ENCODE measurements around the gene HSD3B1. TPM values are rescaled to one million over a fixed set of nuclear protein-coding genes. Genes with fewer than 3 reads are reported as not detected.

HSD3B1 gene
- total RNA-seq, 2 donors from 2014 or later: not detected

GRCh38 chr1:119471566-119471965, 35.4 kb upstream of the HSD3B1 start:
- peaks cover 6% of the 10 kb centered on the region for H3K4me1 ChIP-seq
- H3K27me3 ChIP-seq: no peaks in the 10 kb centered on the region
- no peaks in the 10 kb centered on the region for H3K9me3 ChIP-seq
- WGBS, 2 donors: 70 to 91% methylated on average over 5 of the region's 5 CpGs
- no peak overlapping the region for H3K27ac ChIP-seq
- no peak overlapping the region for H3K4me3 ChIP-seq
- ATAC-seq (no peak), DNase-seq (no peak)
- intact Hi-C loops (cut with DNase I): no loop called here
- TF ChIP-seq CTCF (IDR thresholded peaks at IDR 0.05) (no peak), POLR2A (IDR thresholded peaks at IDR 0.05) (no peak)
- H3K36me3 ChIP-seq (replicated peaks in 1 of 2; ENCODE audit: insufficient read depth in 1 of 2, low read depth in 2 of 2): no peaks in the 10 kb centered on the region

GRCh38 chr1:119472080-119472818, 34.8 kb upstream of the HSD3B1 start:
- no peak for TF ChIP-seq POLR2A (IDR thresholded peaks at IDR 0.05)
- TF ChIP-seq CTCF (IDR thresholded peaks at IDR 0.05): no peak
- no peak overlapping the region for H3K4me3 ChIP-seq
- H3K27ac ChIP-seq: no peak overlapping the region
- WGBS, 2 donors: 56 to 77% methylated on average over 5 of the region's 5 CpGs
- ATAC-seq (no peak), DNase-seq (no peak)
- H3K4me1 ChIP-seq: peaks cover 6% of the 10 kb centered on the region
- H3K9me3 ChIP-seq: no peaks in the 10 kb centered on the region
- no peaks in the 10 kb centered on the region for H3K36me3 ChIP-seq (replicated peaks in 1 of 2; ENCODE audit: insufficient read depth in 1 of 2, low read depth in 2 of 2)
- H3K27me3 ChIP-seq: no peaks in the 10 kb centered on the region
- intact Hi-C loops (cut with DNase I): no loop called here

DNA sequence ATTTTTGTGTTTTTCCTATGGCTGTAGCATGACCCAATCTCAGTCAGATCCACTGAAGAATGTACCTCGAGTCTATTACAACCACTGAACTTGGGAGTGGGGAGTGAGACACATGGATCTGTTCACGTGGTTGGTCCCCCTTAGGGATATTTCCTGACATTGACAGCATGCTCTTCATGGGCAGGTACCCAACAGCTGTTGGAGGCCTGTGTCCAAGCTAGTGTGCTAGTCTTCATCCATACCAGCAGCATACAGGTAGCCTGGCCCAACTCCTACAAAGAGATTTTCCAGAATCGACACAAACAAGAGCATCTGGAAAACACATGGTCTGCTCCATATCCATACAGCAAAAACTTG, 34.2 kb upstream of the HSD3B1 start:
- WGBS, 2 donors: 48 to 56% methylated on average over 3 of the region's 3 CpGs
- ATAC-seq: no peak
- no peaks in the 10 kb centered on the region for H3K9me3 ChIP-seq
- no peaks in the 10 kb centered on the region for H3K27me3 ChIP-seq
- H3K27ac ChIP-seq: no peak overlapping the region
- peaks cover 6% of the 10 kb centered on the region for H3K4me1 ChIP-seq
- no peak for TF ChIP-seq POLR2A (IDR thresholded peaks at IDR 0.05)
- TF ChIP-seq CTCF (IDR thresholded peaks at IDR 0.05): no peak
- no peak overlapping the region for H3K4me3 ChIP-seq
- no peak for DNase-seq
- no peaks in the 10 kb centered on the region for H3K36me3 ChIP-seq (replicated peaks in 1 of 2; ENCODE audit: insufficient read depth in 1 of 2, low read depth in 2 of 2)
- intact Hi-C loops (cut with DNase I): no loop called here

GRCh38 chr1:119475866-119476439, 31.1 kb upstream of the HSD3B1 start:
- no peak overlapping the region for H3K4me3 ChIP-seq
- ATAC-seq (peak; percentile 91), DNase-seq (peak; percentile 70 to 81 (median 80))
- H3K27ac ChIP-seq: no peak overlapping the region
- no peaks in the 10 kb centered on the region for H3K36me3 ChIP-seq (replicated peaks in 1 of 2; ENCODE audit: insufficient read depth in 1 of 2, low read depth in 2 of 2)
- H3K9me3 ChIP-seq: no peaks in the 10 kb centered on the region
- WGBS, 2 donors: 18 to 24% methylated on average over 9 of the region's 9 CpGs
- H3K4me1 ChIP-seq: peaks cover 6% of the 10 kb centered on the region
- TF ChIP-seq POLR2A (IDR thresholded peaks at IDR 0.05): no peak
- peak; percentile 52 to 84 (median 81) for TF ChIP-seq CTCF (IDR thresholded peaks at IDR 0.05)
- no peaks in the 10 kb centered on the region for H3K27me3 ChIP-seq
- intact Hi-C loops (cut with DNase I): no loop called here

DNA sequence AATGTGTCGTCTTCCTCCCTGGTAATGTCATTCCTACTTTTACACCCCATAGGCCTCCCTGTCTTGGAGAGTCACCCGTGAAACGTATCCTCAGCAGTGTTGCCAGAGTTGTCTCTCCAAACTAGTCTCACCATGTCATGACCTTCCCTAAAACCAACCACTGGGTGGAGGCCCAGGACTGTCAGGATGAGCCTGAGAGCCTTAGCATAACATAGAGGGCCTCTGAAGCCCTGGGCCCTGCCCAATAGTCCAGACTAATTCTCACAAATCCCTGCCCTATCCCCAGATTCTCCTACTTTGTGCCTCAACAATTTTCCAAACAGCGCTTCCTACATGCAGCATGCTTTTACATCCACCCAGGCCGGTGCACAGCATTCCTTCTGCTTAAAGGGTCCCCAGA, 29.3 kb upstream of the HSD3B1 start:
- H3K4me1 ChIP-seq: peaks cover 6% of the 10 kb centered on the region
- H3K36me3 ChIP-seq (replicated peaks in 1 of 2; ENCODE audit: insufficient read depth in 1 of 2, low read depth in 2 of 2): no peaks in the 10 kb centered on the region
- no peaks in the 10 kb centered on the region for H3K27me3 ChIP-seq
- H3K9me3 ChIP-seq: no peaks in the 10 kb centered on the region
- ATAC-seq (no peak), DNase-seq (no peak)
- intact Hi-C loops (cut with DNase I): no loop called here
- TF ChIP-seq POLR2A (IDR thresholded peaks at IDR 0.05) (no peak), CTCF (IDR thresholded peaks at IDR 0.05) (no peak)
- whole genome bisulfite sequencing, 2 donors: 92 to 94% methylated on average over 5 of the region's 5 CpGs
- no peak overlapping the region for H3K4me3 ChIP-seq
- H3K27ac ChIP-seq: no peak overlapping the region

Data from body of pancreas (tissue), 4 donors.